ENCODE data around the gene CPSF2.
"Not testable (repeated sequence)": the region's sequence is repeated elsewhere in the genome, so short reads cannot be mapped to it uniquely, and the experiment has no call there.

CPSF2 gene

GRCh38 chr14:92144708-92145107, 22.9 kb downstream of the CPSF2 start:
- intact Hi-C loops (cut with DNase I) = no loop called here
- DNase-seq = no peak

DNA sequence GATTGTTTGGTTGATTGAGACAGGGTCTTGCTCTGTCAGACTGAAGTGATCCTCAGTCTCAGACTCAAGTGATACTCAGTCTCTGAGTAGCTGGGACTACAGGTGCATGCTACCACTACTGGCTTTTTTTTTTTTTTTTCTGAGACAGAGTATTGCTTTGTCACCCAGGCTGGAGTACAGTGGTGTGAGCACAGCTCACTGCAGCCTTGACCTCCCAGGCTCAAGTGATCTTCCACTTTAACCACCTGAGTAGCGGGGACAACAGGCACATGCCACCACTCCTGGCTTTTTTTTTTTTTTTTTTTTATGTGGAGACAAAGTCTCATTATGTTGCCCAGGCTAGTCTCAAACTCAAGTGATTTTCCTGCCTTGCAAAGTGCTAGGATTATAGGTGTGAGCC, 31.8 kb downstream of the CPSF2 start:
- intact Hi-C loops (cut with DNase I) = no loop called here
- DNase-seq = no peak

DNA sequence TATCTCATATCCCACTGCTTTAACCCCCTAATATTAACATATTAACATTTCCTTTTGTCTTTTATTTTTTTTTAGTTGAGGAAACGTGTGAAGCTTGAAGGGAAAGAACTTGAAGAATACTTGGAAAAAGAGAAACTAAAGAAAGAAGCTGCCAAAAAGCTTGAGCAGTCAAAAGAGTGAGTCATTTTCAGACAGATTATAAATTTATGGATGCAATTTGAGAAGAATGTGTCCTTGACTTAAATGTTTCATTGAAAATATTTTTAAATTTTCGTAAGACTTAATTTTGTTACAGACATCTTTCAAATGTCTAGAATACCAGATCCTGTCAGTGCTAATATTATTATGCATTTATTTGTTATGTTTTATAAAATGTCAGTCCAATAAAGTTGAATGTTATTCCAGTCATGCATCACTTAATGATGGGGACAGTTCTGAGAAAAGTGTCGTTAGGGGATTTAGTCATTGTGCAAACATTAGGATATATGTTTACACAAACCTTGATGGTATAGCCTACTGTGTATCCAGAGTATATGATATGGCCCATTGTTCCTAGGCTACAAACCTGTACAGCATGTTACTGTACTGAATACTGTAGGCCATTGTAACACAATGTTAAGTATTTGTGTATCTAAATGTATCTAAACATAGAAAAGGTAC, 32.6 kb downstream of the CPSF2 start:
- no peak for DNase-seq
- intact Hi-C loops (cut with DNase I) = no loop called here

DNA sequence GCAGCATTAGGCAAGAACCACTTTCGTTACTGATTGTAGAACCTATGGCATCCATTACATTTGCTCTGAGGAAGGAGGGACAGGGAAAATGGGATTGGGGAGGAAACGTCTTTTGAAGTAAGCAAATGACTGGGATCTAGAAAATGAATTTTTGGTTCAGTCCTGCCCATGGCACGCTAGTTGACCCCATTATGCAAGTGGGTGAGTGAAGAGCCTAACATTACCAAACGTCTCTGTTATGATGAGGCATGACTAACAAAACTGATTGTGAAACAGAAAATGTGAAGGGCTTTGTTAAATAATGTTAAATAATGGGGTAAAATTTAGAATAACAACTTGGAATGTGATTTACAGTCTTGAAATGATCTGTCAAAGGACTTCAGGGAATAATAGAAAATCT, 38.9 kb downstream of the CPSF2 start:
- intact Hi-C loops (cut with DNase I) = no loop called here
- DNase-seq = peak in 16 of 42 donors; percentile 3 to 54 (median 18)

GRCh38 chr14:92161521-92161920, 39.8 kb downstream of the CPSF2 start:
- intact Hi-C loops (cut with DNase I) = no loop called here
- no peak for DNase-seq

GRCh38 chr14:92164958-92165357, 43.2 kb downstream of the CPSF2 start:
- intact Hi-C loops (cut with DNase I) = no loop called here

DNA sequence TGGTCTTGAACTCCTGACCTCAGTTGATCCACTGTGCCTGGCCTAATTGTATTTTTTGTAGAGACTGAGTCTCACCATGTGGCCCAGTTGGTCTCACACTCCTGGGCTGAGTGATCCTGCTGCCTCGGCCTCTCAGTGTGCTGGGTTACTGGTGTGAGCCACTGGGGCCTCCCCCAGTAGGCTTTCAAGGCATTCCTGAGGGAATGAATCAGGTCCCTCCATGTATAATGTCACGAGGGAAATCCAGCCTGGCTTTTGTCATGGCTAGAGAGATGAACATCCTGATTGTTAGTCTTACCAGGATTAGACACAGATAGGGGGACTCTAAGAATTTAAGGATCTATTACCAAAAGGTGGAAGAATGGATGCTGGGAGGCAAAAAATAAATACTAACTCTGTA, 51.9 kb downstream of the CPSF2 start:
- intact Hi-C loops (cut with DNase I) = no loop called here
- no peak for DNase-seq

More at GRCh38 chr14:92164958-92165357, 43.2 kb downstream of the CPSF2 start:
- no peak for DNase-seq

GRCh38 chr14:92175811-92176210, 54.0 kb downstream of the CPSF2 start:
- no peak for DNase-seq
- intact Hi-C loops (cut with DNase I) = no loop called here

GRCh38 chr14:92176476-92176875, 54.7 kb downstream of the CPSF2 start:
- no peak for DNase-seq
- intact Hi-C loops (cut with DNase I) = no loop called here

DNA sequence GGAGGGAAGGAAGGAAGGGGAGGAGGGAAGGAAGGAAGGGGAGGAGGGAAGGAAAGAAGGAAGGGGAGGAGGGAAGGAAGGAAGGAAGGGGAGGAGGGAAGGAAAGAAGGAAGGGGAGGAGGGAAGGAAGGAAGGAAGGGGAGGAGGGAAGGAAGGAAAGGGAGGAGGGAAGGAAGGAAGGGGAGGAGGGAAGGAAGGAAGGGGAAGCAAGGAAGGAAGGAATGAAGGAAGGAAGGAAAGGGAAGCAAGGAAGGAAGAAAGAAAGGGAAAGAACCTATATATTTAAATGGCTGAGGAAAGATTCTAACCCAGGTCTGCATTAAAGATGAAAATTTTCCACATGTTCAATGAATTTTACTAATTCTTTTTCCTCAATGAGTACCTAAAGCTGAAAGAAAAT, 57.4 kb downstream of the CPSF2 start:
- DNase-seq; intact Hi-C loops (cut with DNase I): not testable (repeated sequence)

DNA sequence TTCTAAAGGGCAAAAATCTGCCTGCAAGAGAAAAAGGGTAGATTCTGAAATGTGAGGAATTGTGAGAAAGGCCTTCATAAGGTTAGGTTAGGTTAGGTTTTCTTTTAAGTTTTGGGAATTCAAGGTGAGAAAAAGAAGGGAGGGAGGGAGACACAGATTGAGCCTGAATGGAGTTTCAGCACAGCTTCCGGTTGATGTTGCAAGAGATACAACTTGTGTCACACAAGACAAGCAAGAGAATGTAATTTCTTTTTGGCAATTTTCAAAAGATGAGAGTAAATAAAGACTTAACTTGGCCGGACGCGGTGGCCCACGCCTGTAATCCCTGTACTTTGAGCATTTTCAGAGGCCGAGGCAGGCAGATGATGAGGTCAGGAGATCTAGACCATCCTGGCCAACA, 63.8 kb downstream of the CPSF2 start:
- DNase-seq = no peak
- intact Hi-C loops (cut with DNase I) = no loop called here

GRCh38 chr14:92187616-92188015, 65.8 kb downstream of the CPSF2 start:
- DNase-seq; intact Hi-C loops (cut with DNase I): not testable (repeated sequence)

- intact Hi-C loops (cut with DNase I) = no loop called here
- no peak for DNase-seq
Measured at GRCh38 chr14:92190768-92191167, 69.0 kb downstream of the CPSF2 start.

DNA sequence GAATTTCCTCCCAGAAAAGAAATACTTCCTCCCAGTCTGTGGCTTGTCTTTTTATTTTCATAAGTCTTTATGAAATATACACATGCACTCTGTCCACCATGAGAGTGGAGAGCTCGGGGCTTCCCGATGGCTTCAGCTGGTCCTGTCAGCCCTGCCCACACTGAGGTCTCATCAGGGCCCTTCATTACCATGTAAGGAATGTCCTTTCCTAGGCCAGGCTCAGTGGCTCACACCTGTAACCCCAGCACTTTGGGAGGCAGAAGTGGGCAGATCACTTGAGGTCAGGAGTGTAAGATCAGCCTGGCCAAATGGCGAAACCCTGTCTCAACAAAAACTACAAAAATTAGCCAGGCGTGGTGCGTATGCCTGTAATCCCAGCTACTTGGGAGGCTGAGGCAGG, 77.0 kb downstream of the CPSF2 start:
- DNase-seq = no peak

DNA sequence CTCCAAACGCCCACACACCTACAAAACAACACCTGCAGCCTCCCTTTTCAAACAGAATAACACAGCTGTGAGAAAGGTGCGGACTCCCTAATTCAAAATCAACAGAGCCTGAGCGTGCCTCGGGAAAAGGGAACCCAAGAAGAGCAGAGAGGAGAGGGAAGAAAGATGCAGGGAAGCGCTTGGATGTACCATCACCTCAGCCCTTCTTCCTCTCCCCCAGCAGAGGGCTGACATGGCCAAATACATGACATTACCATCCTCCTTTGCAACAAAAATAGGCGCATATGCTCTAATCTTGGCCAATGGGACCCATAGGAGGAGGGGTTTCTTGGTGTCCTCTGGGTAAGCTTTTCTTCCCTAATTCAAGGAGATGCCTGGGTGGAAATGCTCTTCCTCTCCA, 78.0 kb downstream of the CPSF2 start:
- no peak for DNase-seq
- intact Hi-C loops (cut with DNase I) = no loop called here

More for the DNA sequence above, 77.0 kb downstream of the CPSF2 start:
- intact Hi-C loops (cut with DNase I) = no loop called here

GRCh38 chr14:92203116-92203515, 81.3 kb downstream of the CPSF2 start:
- intact Hi-C loops (cut with DNase I) = no loop called here
- no peak for DNase-seq

GRCh38 chr14:92204792-92205191, 83.0 kb downstream of the CPSF2 start:
- no peak for DNase-seq
- intact Hi-C loops (cut with DNase I) = no loop called here

DNA sequence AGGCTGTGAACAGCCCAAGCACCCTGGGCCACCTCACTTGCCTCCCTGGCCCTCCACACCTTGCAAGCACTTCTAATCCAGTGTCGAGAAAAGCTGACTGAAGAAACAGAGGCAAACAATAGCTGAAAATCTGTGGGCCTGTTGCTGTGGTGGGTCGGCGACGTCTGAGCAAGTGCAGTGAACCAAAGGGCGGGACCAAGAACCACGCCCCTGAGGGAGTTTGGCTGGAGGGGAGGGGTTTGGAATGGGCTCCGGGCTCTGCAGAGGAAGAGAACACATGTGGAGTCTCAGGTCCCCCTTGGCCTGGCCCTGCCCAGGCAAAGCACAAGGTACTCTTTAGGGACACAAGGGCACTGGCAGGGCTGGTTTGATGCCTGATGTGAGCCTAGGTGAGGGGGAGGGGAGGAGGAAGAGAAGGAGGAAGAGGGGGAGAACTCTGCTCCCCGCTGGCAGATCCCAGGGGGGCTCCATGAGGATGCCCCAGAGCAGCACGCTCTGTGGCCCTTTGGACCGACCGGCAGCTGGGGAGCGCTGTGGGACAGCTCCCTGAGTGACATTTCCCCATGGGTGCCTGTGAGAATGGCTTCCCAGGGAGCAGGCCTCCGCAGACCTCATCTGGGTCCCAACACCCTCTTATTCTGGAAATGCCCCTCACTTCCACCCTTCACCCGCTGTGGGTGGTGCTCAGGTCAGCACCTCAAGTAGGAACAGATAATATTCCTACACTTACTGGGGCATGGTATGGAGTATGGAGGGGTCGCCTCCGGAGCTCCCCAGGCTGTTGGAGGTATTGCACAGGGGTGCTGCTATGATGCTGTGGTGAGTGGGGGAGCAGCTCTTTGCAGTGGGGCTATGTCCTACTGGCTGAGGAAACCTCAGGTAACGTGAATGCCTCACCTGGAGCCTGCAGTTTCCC, 85.5 kb downstream of the CPSF2 start:
- DNase-seq = no peak
- intact Hi-C loops (cut with DNase I) = no loop called here

GRCh38 chr14:92207928-92208265, 86.1 kb downstream of the CPSF2 start:
- intact Hi-C loops (cut with DNase I) = no loop called here
- DNase-seq = no peak

DNA sequence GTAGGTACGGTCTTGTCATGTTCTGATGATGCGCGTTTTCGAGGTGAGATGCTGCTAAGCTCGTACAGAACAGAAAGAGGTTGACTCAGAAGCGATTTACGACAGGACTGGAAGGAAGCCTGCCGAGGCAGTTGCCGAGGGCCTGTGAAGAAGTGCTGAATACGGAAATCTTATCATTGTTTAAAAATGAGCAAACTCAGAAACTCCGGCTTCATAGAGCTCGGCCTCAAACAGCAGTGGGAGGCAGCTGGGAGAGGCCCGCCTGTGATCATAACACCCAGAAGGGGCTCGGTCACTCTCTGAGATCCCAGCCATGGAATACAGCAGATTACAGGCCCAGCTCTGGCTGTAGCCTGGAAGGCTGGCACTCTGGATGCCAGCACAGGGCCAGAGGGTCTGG, 87.4 kb downstream of the CPSF2 start:
- no peak for DNase-seq
- intact Hi-C loops (cut with DNase I) = no loop called here

- intact Hi-C loops (cut with DNase I) = not testable (repeated sequence)
Measured at GRCh38 chr14:92213125-92213524, 91.4 kb downstream of the CPSF2 start.

More at GRCh38 chr14:92213125-92213524, 91.4 kb downstream of the CPSF2 start:
- DNase-seq = not testable (repeated sequence)

Measured in head of caudate nucleus (tissue), 42 donors.